ENCODE results near the gene EXOC8. TPM values are rescaled to one million over a fixed set of nuclear protein-coding genes. Genes with fewer than 3 reads are reported as not detected.
A peak's percentile ranks its signal among the peaks of the same experiment; 100 is the strongest.

The EXOC8 gene
- total RNA-seq, 1 donor from 2014 or later, result 12.5 TPM

DNA sequence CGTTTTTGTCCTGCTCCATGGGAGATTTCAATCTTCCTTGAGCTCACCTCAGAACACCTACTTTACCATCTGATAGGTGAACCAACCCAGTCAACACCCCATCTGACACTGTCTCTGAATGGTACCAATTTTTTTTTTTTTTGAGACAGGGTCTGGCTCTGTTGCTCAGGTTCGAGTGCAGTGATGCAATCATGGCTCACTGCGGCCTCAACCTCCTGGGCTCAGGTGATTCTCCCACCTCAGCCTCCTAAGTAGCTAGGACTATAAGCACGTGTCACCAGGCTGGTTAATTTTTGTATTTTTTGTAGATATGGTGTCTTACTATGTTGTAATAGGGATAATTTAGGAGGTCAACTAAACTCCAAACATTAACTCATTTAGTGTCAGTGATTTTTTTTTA is 36.7 kb upstream of the EXOC8 start:
- no peaks in the 10 kb centered on the region for H3K9me3 ChIP-seq (ENCODE audit: control insufficient read depth in 3 of 3, low read length in 3 of 3)
- no peak overlapping the region for H3K27ac ChIP-seq (ENCODE audit: low read depth, low read length)
- H3K36me3 ChIP-seq (ENCODE audit: control insufficient read depth in 3 of 3, insufficient read depth in 3 of 3, low read length in 3 of 3), result peaks cover 1 to 6% (median 2%) of the 10 kb centered on the region in 3 donors
- H3K4me3 ChIP-seq (ENCODE audit: low read length in 3 of 3), result no peak overlapping the region
- H3K9ac ChIP-seq (ENCODE audit: low read depth in 1 of 3, low read length in 3 of 3), result no peak overlapping the region
- H3K4me1 ChIP-seq (ENCODE audit: control insufficient read depth in 3 of 3, insufficient read depth in 3 of 3, low read length in 3 of 3), result peaks cover 15 to 23% (median 16%) of the 10 kb centered on the region in 3 donors
- no peaks in the 10 kb centered on the region for H3K27me3 ChIP-seq (ENCODE audit: control insufficient read depth in 3 of 3, insufficient read depth in 3 of 3, low read length in 3 of 3)

DNA sequence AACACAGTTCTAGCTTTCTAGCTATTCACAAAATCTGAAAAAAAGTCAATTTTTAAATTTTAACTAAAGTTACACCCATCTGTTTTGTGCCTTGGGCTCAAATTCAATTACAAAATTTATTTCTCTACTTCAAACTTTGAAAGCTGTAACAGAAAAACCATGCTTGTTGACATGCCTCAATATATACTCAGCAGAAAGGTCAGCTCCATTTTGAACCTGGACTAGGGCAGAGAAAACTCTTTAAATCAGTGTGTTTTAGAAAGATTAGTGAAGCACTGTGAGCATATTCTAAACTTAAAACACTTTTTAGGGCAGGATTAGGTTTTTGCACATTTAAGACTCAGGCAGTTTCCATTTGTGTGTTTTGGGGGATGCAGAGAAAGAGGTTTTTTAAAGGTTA is 34.8 kb upstream of the EXOC8 start:
- Histone ChIP-seq H3K4me1 (ENCODE audit: control insufficient read depth in 3 of 3, insufficient read depth in 3 of 3, low read length in 3 of 3) (peaks cover 9 to 10% (median 10%) of the 10 kb centered on the region in 3 donors), H3K9me3 (ENCODE audit: control insufficient read depth in 3 of 3, low read length in 3 of 3) (no peaks in the 10 kb centered on the region), H3K36me3 (ENCODE audit: control insufficient read depth in 3 of 3, insufficient read depth in 3 of 3, low read length in 3 of 3) (peaks cover 4 to 17% (median 7%) of the 10 kb centered on the region in 3 donors), H3K9ac (ENCODE audit: low read depth in 1 of 3, low read length in 3 of 3) (no peak overlapping the region), H3K27ac (ENCODE audit: low read depth, low read length) (no peak overlapping the region), H3K27me3 (ENCODE audit: control insufficient read depth in 3 of 3, insufficient read depth in 3 of 3, low read length in 3 of 3) (no peaks in the 10 kb centered on the region), H3K4me3 (ENCODE audit: low read length in 3 of 3) (no peak overlapping the region)

DNA sequence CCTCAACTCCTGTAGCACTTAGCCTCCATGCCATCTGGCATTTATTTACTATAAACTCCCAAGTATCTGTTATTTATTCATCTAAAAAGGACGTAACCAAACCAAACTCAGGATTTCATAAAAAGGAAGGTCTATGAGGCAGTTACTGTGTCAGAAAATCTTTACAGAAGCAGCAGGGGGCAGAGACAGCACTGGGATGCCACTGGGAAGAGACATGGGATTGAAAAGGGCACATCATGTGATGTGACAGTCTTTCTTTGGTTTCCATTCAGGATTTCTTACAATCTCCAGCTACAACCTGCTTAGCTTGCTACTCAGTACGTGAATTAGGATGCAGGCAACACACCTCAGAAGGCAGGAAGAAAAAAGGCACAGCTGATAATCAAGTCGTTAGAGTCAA is 31.6 kb upstream of the EXOC8 start:
- Histone ChIP-seq H3K4me3 (ENCODE audit: low read length in 3 of 3) (no peak overlapping the region), H3K9me3 (ENCODE audit: control insufficient read depth in 3 of 3, low read length in 3 of 3) (no peaks in the 10 kb centered on the region), H3K4me1 (ENCODE audit: control insufficient read depth in 3 of 3, insufficient read depth in 3 of 3, low read length in 3 of 3) (peaks cover 0 to 3% (median 0%) of the 10 kb centered on the region in 3 donors), H3K36me3 (ENCODE audit: control insufficient read depth in 3 of 3, insufficient read depth in 3 of 3, low read length in 3 of 3) (peaks cover 4 to 26% (median 12%) of the 10 kb centered on the region in 3 donors), H3K27me3 (ENCODE audit: control insufficient read depth in 3 of 3, insufficient read depth in 3 of 3, low read length in 3 of 3) (no peaks in the 10 kb centered on the region), H3K9ac (ENCODE audit: low read depth in 1 of 3, low read length in 3 of 3) (peak overlapping the region in 1 of 3 donors; percentile 7), H3K27ac (ENCODE audit: low read depth, low read length) (no peak overlapping the region)

DNA sequence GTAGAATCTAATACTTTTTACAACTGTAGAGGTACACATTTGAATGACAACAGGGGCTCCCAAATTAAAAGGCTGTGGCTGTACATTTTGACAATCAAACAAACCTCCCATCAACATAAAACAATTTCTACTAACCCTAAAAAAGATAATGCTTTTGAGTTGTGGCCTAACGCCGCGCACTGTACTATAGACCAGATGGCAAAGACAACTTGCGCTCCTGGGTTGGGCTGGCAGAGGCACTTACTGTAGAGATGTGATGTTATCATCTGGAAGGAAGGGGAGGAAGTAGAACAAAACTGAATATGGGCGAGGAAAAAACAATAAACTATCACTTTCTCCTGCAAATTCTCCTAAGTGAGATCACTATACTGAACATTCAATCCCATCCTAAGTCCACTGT is 26.5 kb upstream of the EXOC8 start:
- Histone ChIP-seq H3K4me3 (ENCODE audit: low read length in 3 of 3) (no peak overlapping the region), H3K27ac (ENCODE audit: low read depth, low read length) (no peak overlapping the region), H3K9me3 (ENCODE audit: control insufficient read depth in 3 of 3, low read length in 3 of 3) (no peaks in the 10 kb centered on the region), H3K4me1 (ENCODE audit: control insufficient read depth in 3 of 3, insufficient read depth in 3 of 3, low read length in 3 of 3) (peaks cover 0 to 9% (median 4%) of the 10 kb centered on the region in 3 donors), H3K9ac (ENCODE audit: low read depth in 1 of 3, low read length in 3 of 3) (no peak overlapping the region), H3K36me3 (ENCODE audit: control insufficient read depth in 3 of 3, insufficient read depth in 3 of 3, low read length in 3 of 3) (peaks cover 0 to 23% (median 11%) of the 10 kb centered on the region in 3 donors), H3K27me3 (ENCODE audit: control insufficient read depth in 3 of 3, insufficient read depth in 3 of 3, low read length in 3 of 3) (no peaks in the 10 kb centered on the region)

GRCh38 chr1:231363624-231364023 is 26.0 kb upstream of the EXOC8 start:
- no peak overlapping the region for H3K27ac ChIP-seq (ENCODE audit: low read depth, low read length)
- no peak overlapping the region for H3K4me3 ChIP-seq (ENCODE audit: low read length in 3 of 3)
- no peaks in the 10 kb centered on the region for H3K9me3 ChIP-seq (ENCODE audit: control insufficient read depth in 3 of 3, low read length in 3 of 3)
- H3K4me1 ChIP-seq (ENCODE audit: control insufficient read depth in 3 of 3, insufficient read depth in 3 of 3, low read length in 3 of 3), result peaks cover 0 to 11% (median 4%) of the 10 kb centered on the region in 3 donors
- no peak overlapping the region for H3K9ac ChIP-seq (ENCODE audit: low read depth in 1 of 3, low read length in 3 of 3)
- no peaks in the 10 kb centered on the region for H3K27me3 ChIP-seq (ENCODE audit: control insufficient read depth in 3 of 3, insufficient read depth in 3 of 3, low read length in 3 of 3)
- peaks cover 0 to 18% (median 7%) of the 10 kb centered on the region in 3 donors for H3K36me3 ChIP-seq (ENCODE audit: control insufficient read depth in 3 of 3, insufficient read depth in 3 of 3, low read length in 3 of 3)

GRCh38 chr1:231362325-231362724 is 24.7 kb upstream of the EXOC8 start:
- H3K27ac ChIP-seq (ENCODE audit: low read depth, low read length), result no peak overlapping the region
- no peaks in the 10 kb centered on the region for H3K27me3 ChIP-seq (ENCODE audit: control insufficient read depth in 3 of 3, insufficient read depth in 3 of 3, low read length in 3 of 3)
- no peak overlapping the region for H3K9ac ChIP-seq (ENCODE audit: low read depth in 1 of 3, low read length in 3 of 3)
- no peak overlapping the region for H3K4me3 ChIP-seq (ENCODE audit: low read length in 3 of 3)
- no peaks in the 10 kb centered on the region for H3K9me3 ChIP-seq (ENCODE audit: control insufficient read depth in 3 of 3, low read length in 3 of 3)
- peaks cover 0 to 12% (median 7%) of the 10 kb centered on the region in 3 donors for H3K36me3 ChIP-seq (ENCODE audit: control insufficient read depth in 3 of 3, insufficient read depth in 3 of 3, low read length in 3 of 3)
- H3K4me1 ChIP-seq (ENCODE audit: control insufficient read depth in 3 of 3, insufficient read depth in 3 of 3, low read length in 3 of 3), result peaks cover 0 to 15% (median 13%) of the 10 kb centered on the region in 3 donors

DNA sequence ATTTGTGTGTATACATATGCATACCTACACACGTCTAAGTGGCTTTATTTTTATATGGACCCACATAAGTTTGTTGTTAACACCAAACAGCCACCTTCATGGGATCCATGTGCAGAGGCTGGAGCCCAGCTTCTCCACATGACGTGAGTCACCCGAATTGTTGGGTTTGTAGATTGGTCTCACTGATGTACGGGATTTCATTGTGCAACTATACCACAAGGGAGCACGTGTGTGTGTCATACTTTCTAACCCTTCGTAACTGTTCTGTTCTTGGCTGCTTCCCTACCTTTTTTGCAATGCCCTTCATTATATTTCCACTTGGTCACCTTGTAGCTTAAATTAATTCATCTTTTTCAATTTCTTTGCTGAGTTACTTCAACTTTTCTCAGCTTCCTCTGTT is 21.5 kb upstream of the EXOC8 start:
- Histone ChIP-seq H3K27me3 (ENCODE audit: control insufficient read depth in 3 of 3, insufficient read depth in 3 of 3, low read length in 3 of 3) (no peaks in the 10 kb centered on the region), H3K4me1 (ENCODE audit: control insufficient read depth in 3 of 3, insufficient read depth in 3 of 3, low read length in 3 of 3) (peaks cover 0 to 15% (median 13%) of the 10 kb centered on the region in 3 donors), H3K27ac (ENCODE audit: low read depth, low read length) (no peak overlapping the region), H3K9ac (ENCODE audit: low read depth in 1 of 3, low read length in 3 of 3) (no peak overlapping the region), H3K36me3 (ENCODE audit: control insufficient read depth in 3 of 3, insufficient read depth in 3 of 3, low read length in 3 of 3) (peaks cover 0 to 5% (median 3%) of the 10 kb centered on the region in 3 donors), H3K4me3 (ENCODE audit: low read length in 3 of 3) (no peak overlapping the region), H3K9me3 (ENCODE audit: control insufficient read depth in 3 of 3, low read length in 3 of 3) (no peaks in the 10 kb centered on the region)

GRCh38 chr1:231357831-231358354 is 20.2 kb upstream of the EXOC8 start:
- Histone ChIP-seq H3K4me1 (ENCODE audit: control insufficient read depth in 3 of 3, insufficient read depth in 3 of 3, low read length in 3 of 3) (peaks cover 0 to 15% (median 13%) of the 10 kb centered on the region in 3 donors), H3K36me3 (ENCODE audit: control insufficient read depth in 3 of 3, insufficient read depth in 3 of 3, low read length in 3 of 3) (peaks cover 0 to 5% (median 0%) of the 10 kb centered on the region in 3 donors), H3K9me3 (ENCODE audit: control insufficient read depth in 3 of 3, low read length in 3 of 3) (no peaks in the 10 kb centered on the region), H3K4me3 (ENCODE audit: low read length in 3 of 3) (no peak overlapping the region), H3K9ac (ENCODE audit: low read depth in 1 of 3, low read length in 3 of 3) (no peak overlapping the region), H3K27ac (ENCODE audit: low read depth, low read length) (no peak overlapping the region), H3K27me3 (ENCODE audit: control insufficient read depth in 3 of 3, insufficient read depth in 3 of 3, low read length in 3 of 3) (no peaks in the 10 kb centered on the region)

DNA sequence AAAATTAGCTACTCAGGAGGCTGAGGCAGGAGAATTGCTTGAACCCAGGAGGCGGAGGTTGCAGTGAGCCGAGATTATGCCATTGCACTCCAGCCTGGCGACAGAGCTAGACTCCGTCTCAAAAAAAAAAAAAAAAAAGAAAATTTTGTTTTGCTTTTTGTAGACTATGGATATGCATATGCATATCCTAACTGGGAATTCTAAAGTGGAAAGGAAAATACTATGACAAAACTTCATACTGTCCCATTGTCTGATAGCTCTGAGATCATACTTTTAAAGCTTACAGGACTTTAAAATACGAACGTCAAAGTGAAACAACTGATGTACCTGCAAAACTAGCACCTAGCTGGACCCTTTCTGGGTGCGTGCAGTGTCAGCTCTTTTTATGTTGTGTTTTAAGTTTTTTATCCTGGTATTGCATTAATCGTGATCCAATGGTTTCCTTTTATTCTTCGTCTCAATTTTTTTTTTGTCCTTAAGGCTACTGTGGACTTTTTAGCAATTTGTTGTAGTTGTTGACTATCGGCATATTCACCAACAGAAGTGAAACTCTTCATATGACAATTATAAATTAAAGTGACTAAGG is 19.6 kb upstream of the EXOC8 start:
- Histone ChIP-seq H3K9ac (ENCODE audit: low read depth in 1 of 3, low read length in 3 of 3) (no peak overlapping the region), H3K27ac (ENCODE audit: low read depth, low read length) (no peak overlapping the region), H3K4me1 (ENCODE audit: control insufficient read depth in 3 of 3, insufficient read depth in 3 of 3, low read length in 3 of 3) (peaks cover 0 to 13% (median 13%) of the 10 kb centered on the region in 3 donors), H3K4me3 (ENCODE audit: low read length in 3 of 3) (no peak overlapping the region), H3K9me3 (ENCODE audit: control insufficient read depth in 3 of 3, low read length in 3 of 3) (no peaks in the 10 kb centered on the region), H3K36me3 (ENCODE audit: control insufficient read depth in 3 of 3, insufficient read depth in 3 of 3, low read length in 3 of 3) (peaks cover 0 to 9% (median 0%) of the 10 kb centered on the region in 3 donors), H3K27me3 (ENCODE audit: control insufficient read depth in 3 of 3, insufficient read depth in 3 of 3, low read length in 3 of 3) (no peaks in the 10 kb centered on the region)

GRCh38 chr1:231355171-231355570 is 17.5 kb upstream of the EXOC8 start:
- H3K27ac ChIP-seq (ENCODE audit: low read depth, low read length), result no peak overlapping the region
- peaks cover 0 to 13% (median 10%) of the 10 kb centered on the region in 3 donors for H3K4me1 ChIP-seq (ENCODE audit: control insufficient read depth in 3 of 3, insufficient read depth in 3 of 3, low read length in 3 of 3)
- H3K4me3 ChIP-seq (ENCODE audit: low read length in 3 of 3), result no peak overlapping the region
- H3K9me3 ChIP-seq (ENCODE audit: control insufficient read depth in 3 of 3, low read length in 3 of 3), result no peaks in the 10 kb centered on the region
- peaks cover 0 to 17% (median 1%) of the 10 kb centered on the region in 3 donors for H3K36me3 ChIP-seq (ENCODE audit: control insufficient read depth in 3 of 3, insufficient read depth in 3 of 3, low read length in 3 of 3)
- H3K27me3 ChIP-seq (ENCODE audit: control insufficient read depth in 3 of 3, insufficient read depth in 3 of 3, low read length in 3 of 3), result no peaks in the 10 kb centered on the region
- no peak overlapping the region for H3K9ac ChIP-seq (ENCODE audit: low read depth in 1 of 3, low read length in 3 of 3)

All from skeletal muscle tissue (tissue), 4 donors.